ENCODE data around the gene MPG.
A peak's percentile ranks its signal among the peaks of the same experiment; 100 is the strongest.

MPG gene

DNA sequence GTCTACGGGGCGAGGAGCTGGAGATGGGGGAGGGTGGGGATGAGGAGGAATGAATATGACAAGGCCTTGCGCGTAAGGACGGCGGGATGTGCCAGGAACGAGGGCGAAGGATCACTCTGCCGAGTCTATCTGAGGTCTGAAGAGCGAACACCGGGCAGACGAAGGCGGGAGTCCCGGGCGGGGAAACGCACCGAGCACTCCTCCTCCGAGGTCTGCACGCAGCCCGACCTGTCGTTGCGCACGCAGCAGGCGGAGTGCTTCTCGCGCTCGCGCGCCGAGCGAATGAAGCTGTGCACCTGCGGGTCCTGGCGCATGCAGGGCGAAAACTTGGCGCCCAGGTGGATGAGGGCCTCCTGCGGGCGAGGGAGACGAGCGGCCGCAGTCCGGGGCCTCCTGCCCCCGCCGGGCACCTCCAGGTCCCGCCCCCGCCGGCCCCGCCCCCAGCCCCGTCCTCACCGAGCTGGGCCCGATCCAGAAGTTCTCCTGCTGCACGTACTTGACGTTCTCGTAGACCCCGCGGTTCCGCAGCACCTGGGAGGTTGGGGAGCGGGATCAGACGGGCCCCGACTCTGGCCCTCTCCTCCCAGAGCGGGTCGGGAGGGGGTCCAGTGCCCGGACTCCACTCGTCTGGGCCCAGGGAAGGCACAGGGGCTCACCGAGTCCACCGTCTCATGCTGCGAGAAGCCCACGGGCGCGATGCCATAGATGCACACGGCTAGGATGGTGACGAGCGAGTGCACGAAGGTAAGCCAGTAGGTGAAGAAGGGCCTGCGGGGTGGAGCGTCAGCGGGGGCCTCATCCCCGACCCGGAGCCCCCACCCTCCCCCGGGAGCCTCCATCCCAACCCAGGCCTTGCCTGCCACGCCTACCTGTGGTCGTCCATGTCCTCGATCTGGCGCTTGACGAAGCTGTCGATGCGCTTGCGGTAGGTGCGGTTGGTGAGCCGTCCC is 16.8 kb upstream of the MPG start:
- Histone ChIP-seq H3K9me3 (no peaks in the 10 kb centered on the region), H3K27me3 (no peaks in the 10 kb centered on the region), H3K4me3 (no peak overlapping the region), H3K36me3 (peaks cover 86 to 89% (median 89%) of the 10 kb centered on the region in 3 donors), H3K4me1 (peaks cover 0 to 14% (median 12%) of the 10 kb centered on the region in 4 donors), H3K27ac (no peak overlapping the region)
- intact Hi-C loops (cut with DNase I; ENCODE audit: low total_unique reads), result no loop called here
- no peak for TF ChIP-seq CTCF (IDR thresholded peaks at IDR 0.05)
- peak in 1 of 2 donors; percentile 70 for DNase-seq

DNA sequence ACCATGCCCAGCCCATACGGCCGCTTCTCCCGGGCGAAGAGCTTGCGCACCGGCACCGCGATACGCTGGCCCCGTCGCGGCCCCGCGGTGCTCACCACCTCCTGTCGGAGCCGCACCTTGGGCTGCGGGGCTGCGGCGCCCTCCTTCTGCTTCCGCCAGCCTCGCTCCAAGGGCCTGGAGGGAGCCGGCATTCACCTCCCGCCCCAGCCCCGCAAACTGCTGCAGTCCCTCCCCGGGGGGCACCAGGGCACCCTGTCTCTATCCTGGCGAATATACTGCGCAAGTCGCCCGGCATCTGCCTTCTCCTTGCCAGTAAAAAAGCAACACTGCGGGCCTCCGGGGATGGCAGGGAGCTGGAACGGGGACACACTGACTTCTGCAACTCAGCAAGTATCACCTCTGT is 16.1 kb upstream of the MPG start:
- no peak for DNase-seq
- Histone ChIP-seq H3K4me3 (no peak overlapping the region), H3K27ac (no peak overlapping the region), H3K36me3 (peaks cover 80 to 82% (median 82%) of the 10 kb centered on the region in 3 donors), H3K27me3 (no peaks in the 10 kb centered on the region), H3K4me1 (peaks cover 0 to 20% (median 19%) of the 10 kb centered on the region in 4 donors), H3K9me3 (no peaks in the 10 kb centered on the region)
- intact Hi-C loops (cut with DNase I; ENCODE audit: low total_unique reads), result no loop called here
- no peak for TF ChIP-seq CTCF (IDR thresholded peaks at IDR 0.05)

DNA sequence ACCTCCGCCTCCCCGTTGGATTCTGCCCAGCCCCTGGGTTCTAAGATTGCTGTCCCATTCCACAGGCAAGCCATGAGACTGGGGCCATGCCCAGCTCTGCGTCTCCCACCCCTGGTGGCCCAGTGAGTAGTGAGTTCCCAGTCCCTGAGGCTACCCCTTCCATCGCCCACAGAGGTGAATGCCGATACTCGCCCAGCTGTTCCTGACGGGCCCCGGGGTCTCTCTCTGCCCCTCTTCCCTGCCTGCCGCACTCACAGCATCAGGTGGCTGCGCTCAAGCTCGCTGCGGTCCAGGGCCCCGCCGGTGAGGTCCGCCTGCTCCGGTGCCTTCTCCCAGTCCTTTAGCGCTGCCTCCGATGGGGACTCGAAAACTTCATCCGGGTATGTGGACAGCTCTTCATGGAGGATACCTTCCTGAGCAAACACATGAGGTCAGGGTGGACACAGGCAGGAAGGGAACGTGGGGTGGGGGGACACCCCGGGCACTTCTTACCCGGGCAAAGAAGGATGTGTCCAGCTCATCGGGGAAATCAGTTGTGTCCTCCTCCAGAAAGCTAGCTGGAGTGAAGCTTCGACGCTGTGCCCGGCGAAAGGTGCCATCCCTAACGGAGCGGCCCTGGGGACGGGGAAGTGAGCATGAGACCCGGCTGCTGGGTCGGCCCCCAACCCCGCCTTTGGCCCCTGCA is 15.6 kb upstream of the MPG start:
- Histone ChIP-seq H3K9me3 (no peaks in the 10 kb centered on the region), H3K27ac (no peak overlapping the region), H3K36me3 (peaks cover 74 to 77% (median 77%) of the 10 kb centered on the region in 3 donors), H3K4me3 (no peak overlapping the region), H3K27me3 (no peaks in the 10 kb centered on the region), H3K4me1 (peaks cover 0 to 26% (median 24%) of the 10 kb centered on the region in 4 donors)
- TF ChIP-seq CTCF (IDR thresholded peaks at IDR 0.05), result no peak
- intact Hi-C loops (cut with DNase I; ENCODE audit: low total_unique reads), result no loop called here
- DNase-seq, result no peak

DNA sequence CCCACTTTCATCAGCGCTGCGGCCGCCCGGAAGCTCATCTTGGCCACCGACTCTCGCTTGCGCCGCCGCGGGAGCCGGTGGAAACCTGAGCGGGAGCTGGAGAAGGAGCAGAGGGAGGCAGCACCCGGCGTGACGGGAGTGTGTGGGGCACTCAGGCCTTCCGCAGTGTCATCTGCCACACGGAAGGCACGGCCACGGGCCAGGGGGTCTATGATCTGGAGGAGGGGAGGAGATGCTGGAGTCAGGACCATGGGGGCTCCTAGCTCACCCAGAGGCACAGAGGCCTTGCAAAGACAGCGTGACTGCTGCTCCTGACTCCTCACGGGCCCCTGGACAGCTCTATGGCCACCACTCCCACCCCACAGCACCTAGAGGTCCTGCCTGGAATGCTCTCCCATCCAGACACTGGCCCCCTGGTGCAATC is 15.0 kb upstream of the MPG start:
- Histone ChIP-seq H3K9me3 (no peaks in the 10 kb centered on the region), H3K36me3 (peaks cover 69 to 71% (median 71%) of the 10 kb centered on the region in 3 donors), H3K4me3 (no peak overlapping the region), H3K4me1 (peaks cover 0 to 31% (median 30%) of the 10 kb centered on the region in 4 donors), H3K27me3 (no peaks in the 10 kb centered on the region), H3K27ac (no peak overlapping the region)
- DNase-seq, result no peak
- no peak for TF ChIP-seq CTCF (IDR thresholded peaks at IDR 0.05)
- intact Hi-C loops (cut with DNase I; ENCODE audit: low total_unique reads), result no loop called here

- Histone ChIP-seq H3K27ac (no peak overlapping the region), H3K36me3 (peaks cover 64 to 66% (median 66%) of the 10 kb centered on the region in 3 donors), H3K9me3 (no peaks in the 10 kb centered on the region), H3K27me3 (no peaks in the 10 kb centered on the region), H3K4me1 (peaks cover 0 to 36% (median 34%) of the 10 kb centered on the region in 4 donors), H3K4me3 (no peak overlapping the region)
- intact Hi-C loops (cut with DNase I; ENCODE audit: low total_unique reads), result no loop called here
- DNase-seq, result no peak
- TF ChIP-seq CTCF (IDR thresholded peaks at IDR 0.05), result no peak
These were observed 14.6 kb upstream of the MPG start for GRCh38 chr16:63466-63865.

All from tibial artery (tissue), 4 donors.